ENCODE measurements around the gene SAMHD1. TPM values are rescaled to one million over a fixed set of nuclear protein-coding genes. Genes with fewer than 3 reads are reported as not detected.

SAMHD1 gene
- total RNA-seq (2021; fragmentation: NEBNext Ultra II Directional; extraction: Animal tissue kit (Norgen Biotek cat#: 25700)), result 37.1 and 39.5 TPM in 2 replicates
- 16.3 and 22.0 TPM in 2 replicates for polyA plus RNA-seq (2011; rRNA removed)
- polyA plus RNA-seq (2011; cell fraction: cytosol; rRNA removed), result 21.1 TPM
- polyA plus RNA-seq (2011; cell fraction: nucleus; rRNA removed), result 11.6 TPM
- polyA plus RNA-seq (2012, experiment 1 of 2), result 25.2 to 40.6 TPM (median 28.3 TPM) in 4 replicates
- polyA plus RNA-seq (2012, experiment 2 of 2), result 3.1 TPM
- polyA plus RNA-seq (2013, experiment 1 of 2), result 11.8 TPM
- polyA plus RNA-seq (2013, experiment 2 of 2), result 11.9 TPM
- polyA minus RNA-seq (2011; rRNA and poly(A)+ RNA removed), result 38.4 and 38.7 TPM in 2 replicates
- 23.9 TPM for polyA minus RNA-seq (2011; cell fraction: cytosol; rRNA and poly(A)+ RNA removed)
- 26.9 TPM for polyA minus RNA-seq (2011; cell fraction: nucleus; rRNA and poly(A)+ RNA removed)
- long read RNA-seq, experiment 1, full-length matches to known transcripts, result 2 of 19 reads
- long read RNA-seq, experiment 1, partial matches to known transcripts, result 4 of 19 reads
- long read RNA-seq, experiment 1, other reads (novel, unspliced or antisense), result 13 of 19 reads
- long read RNA-seq, experiment 2, full-length matches to known transcripts, result 4 of 15 reads
- long read RNA-seq, experiment 2, partial matches to known transcripts, result 8 of 15 reads
- long read RNA-seq, experiment 2, other reads (novel, unspliced or antisense), result 3 of 15 reads

- Histone ChIP-seq H3K4me3 (ENCODE audit: extremely low read depth in 1 of 4, insufficient read depth in 2 of 4, low read depth in 3 of 4, low read length in 4 of 4) (peak within 1 kb of the TSS; percentile 66 to 83 (median 80)), H3K36me3 (ENCODE audit: control insufficient read depth in 2 of 4, insufficient read depth in 4 of 4, low read length in 3 of 4) (peaks cover 0 to 2% (median 0%) of the 10 kb centered on the region in 4 experiments; a peak in 1 of 8 replicates), H2BK12ac (ENCODE audit: low read depth, low read length) (no peak within 1 kb of the TSS; the same call in 1 of the 2 replicates), H3K27me3 (replicated peaks in 1 of 4; ENCODE audit: control insufficient read depth in 3 of 4, extremely low read depth in 1 of 4, insufficient read depth in 3 of 4, low read length in 3 of 4) (no peaks in the 10 kb centered on the region; a peak in 1 of 7 replicates), H4K20me1 (replicated peaks in 1 of 2; ENCODE audit: control insufficient read depth in 1 of 2, insufficient read depth in 2 of 2, low read length in 2 of 2) (no peaks in the 10 kb centered on the region), H2BK120ac (replicated peaks; ENCODE audit: low read depth, low read length) (no peak within 1 kb of the TSS), H3K14ac (ENCODE audit: insufficient read length) (no peak within 1 kb of the TSS), H2BK20ac (ENCODE audit: low read length) (no peak within 1 kb of the TSS), H2AFZ (ENCODE audit: low read length) (peak within 1 kb of the TSS; percentile 35), H4K8ac (ENCODE audit: extremely low read depth, insufficient read depth, low read length) (peak within 1 kb of the TSS; percentile 41; the same call in 1 of the 2 replicates), H3K9me3 (ENCODE audit: insufficient read depth in 2 of 2, low read depth in 1 of 2, low read length in 1 of 2) (no peaks in the 10 kb centered on the region), H3K4me1 (replicated peaks in 1 of 4; ENCODE audit: control insufficient read depth in 3 of 4, insufficient read depth in 4 of 4, low read length in 3 of 4) (peaks cover 0 to 16% (median 10%) of the 10 kb centered on the region in 4 experiments; a peak in 4 of 7 replicates), H3K4ac (replicated peaks; ENCODE audit: insufficient read length, low read depth, low read length) (no peak within 1 kb of the TSS), H4K91ac (replicated peaks; ENCODE audit: insufficient read length, low read length) (peak within 1 kb of the TSS; percentile 6), H3K56ac (replicated peaks; ENCODE audit: insufficient read length, low read depth, low read length) (peak within 1 kb of the TSS; percentile 49), H3K4me2 (ENCODE audit: insufficient read depth in 1 of 2, low read depth in 2 of 2, low read length in 2 of 2) (peak within 1 kb of the TSS; percentile 92 to 93), H2BK5ac (ENCODE audit: low read depth, low read length) (peak within 1 kb of the TSS; percentile 75; the same call in 1 of the 2 replicates), H2AK5ac (ENCODE audit: low read depth, low read length) (no peak within 1 kb of the TSS), H2BK15ac (ENCODE audit: low read length) (no peak within 1 kb of the TSS; the same call in 1 of the 2 replicates), H3K79me2 (ENCODE audit: control insufficient read depth in 1 of 2, insufficient read depth in 2 of 2, low read length in 2 of 2) (0 out of 4 replicates have a peak, but pooled peaks cover 0 to 5% of the 10 kb centered on the region in 2 experiments), H3K79me1 (ENCODE audit: low read depth, low read length) (peaks cover 4% of the 10 kb centered on the region; the same call in 1 of the 2 replicates), H3K23ac (ENCODE audit: insufficient read length) (no peak within 1 kb of the TSS), H3K18ac (ENCODE audit: extremely low read depth, low read length) (peak within 1 kb of the TSS; percentile 56; the same call in 1 of the 2 replicates), H3K9ac (replicated peaks in 1 of 4; ENCODE audit: extremely low read depth in 1 of 4, low read depth in 3 of 4, low read length in 3 of 4) (peak within 1 kb of the TSS in 3 of 4 experiments; percentile 26 to 74 (median 35); a peak in 3 of 7 replicates), H3K23me2 (ENCODE audit: low read depth, low read length) (peaks cover 14% of the 10 kb centered on the region), H3K27ac (ENCODE audit: low read depth, low read length) (no peak within 1 kb of the TSS), H4K5ac (ENCODE audit: insufficient read length, low read depth, low read length) (peak within 1 kb of the TSS; percentile 44)
- CTCF ChIA-PET (ENCODE audit: partially characterized antibody), result no interaction called here
- DNase-seq (ENCODE audit: low read depth in 1 of 2, low spot score in 2 of 2), result peak; percentile 95 to 97
- POLR2A ChIA-PET (ENCODE audit: partially characterized antibody), result no interaction called here
- WGBS, 2 experiments (ENCODE audit: extremely low coverage in 1 of 2, insufficient coverage in 1 of 2, insufficient read length in 1 of 2, insufficient replicate concordance in 2 of 2, low coverage in 1 of 2, low lambda C conversion rate in 2 of 2, missing lambda C conversion rate in 1 of 2), result 1% methylated on average over 38 of the region's 66 CpGs; no CpG with 5 or more reads in 1 of the 2 experiments
- no peak for FAIRE-seq
- TF ChIP-seq CBX5 (IDR thresholded peaks at IDR 0.05; ENCODE audit: low read depth, low read length) (no peak), ATF3 (IDR thresholded peaks at IDR 0.05; ENCODE audit: insufficient read depth, low read depth, low read length) (no peak), POLR2AphosphoS5 (IDR thresholded peaks at IDR 0.05; ENCODE audit: low read depth, low read length) (peak; percentile 34; the same call in 1 of the 2 replicates), ZNF274 (IDR thresholded peaks at IDR 0.05; ENCODE audit: borderline replicate concordance, extremely low read depth, low read length) (no peak), MAFK (IDR thresholded peaks at IDR 0.05; ENCODE audit: low read depth, low read length) (no peak), FOSL1 (IDR thresholded peaks at IDR 0.05; ENCODE audit: insufficient read depth, low read depth, low read length) (no peak)
These were observed at the start of gene SAMHD1 for GRCh38 chr20:36951198-36951978. SAMHD1 (minus strand) TSS chr20:36951708; CDS start chr20:36951643, 65 bp downstream.
